GDM1 (cell line): ENCODE data around the gene RPA4.
"Not testable (repeated sequence)": the region's sequence is repeated elsewhere in the genome, so short reads cannot be mapped to it uniquely, and the experiment has no call there.

ENCODE experiments used
- DNase-seq: peaks from one replicate; lab custom pipeline; 2025; lab: John Stamatoyannopoulos, UW

The RPA4 gene

DNA sequence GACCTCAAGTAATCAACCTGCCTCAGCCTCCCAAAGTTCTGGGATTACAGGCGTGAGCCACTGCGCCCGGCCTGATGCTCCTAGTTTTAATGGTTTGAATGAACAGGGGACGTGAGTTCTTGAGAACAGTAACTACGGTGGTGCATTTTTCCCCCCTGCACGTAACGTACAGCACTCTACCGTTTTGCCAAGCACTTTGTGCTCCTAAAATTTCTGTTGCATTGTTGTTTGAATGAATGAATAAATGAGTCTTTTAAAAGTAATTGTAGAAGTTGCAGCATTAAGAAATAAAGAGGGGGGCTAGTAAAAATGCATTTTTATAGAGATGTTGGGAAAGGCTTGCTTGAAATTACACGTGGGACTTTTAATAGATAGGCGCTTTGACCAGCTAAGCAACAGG lies at the start of gene RPA4:
TSS of gene RPA4 (plus strand) at position 301 of the 400 bp plus-strand sequence. CDS start 403 bp downstream, outside the sequence.
- DNase-seq = no peak

DNA sequence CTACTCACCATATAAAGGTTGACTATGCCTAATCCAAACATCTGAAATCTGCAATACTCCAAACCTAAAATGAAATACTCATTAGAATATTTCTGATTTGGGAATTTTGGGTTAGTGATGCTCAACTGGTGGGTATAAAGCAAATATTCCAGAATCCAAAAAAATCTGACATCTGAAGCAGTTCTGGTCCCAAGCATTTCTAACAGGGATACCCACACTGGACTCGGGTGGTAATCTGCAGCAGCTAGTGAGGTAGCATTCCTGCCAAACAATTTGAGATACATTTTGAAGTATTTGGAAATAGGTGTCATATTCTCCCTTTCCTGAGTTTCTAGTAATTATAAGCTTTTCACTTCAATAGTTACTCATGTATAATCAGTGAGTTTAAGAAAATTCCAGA lies 49.6 kb upstream of the RPA4 start:
- DNase-seq = no peak

- no peak for DNase-seq
These were observed 47.9 kb upstream of the RPA4 start for GRCh38 chrX:96835660-96836289.

- DNase-seq = no peak
These were observed 45.9 kb upstream of the RPA4 start for GRCh38 chrX:96837808-96838207.

DNA sequence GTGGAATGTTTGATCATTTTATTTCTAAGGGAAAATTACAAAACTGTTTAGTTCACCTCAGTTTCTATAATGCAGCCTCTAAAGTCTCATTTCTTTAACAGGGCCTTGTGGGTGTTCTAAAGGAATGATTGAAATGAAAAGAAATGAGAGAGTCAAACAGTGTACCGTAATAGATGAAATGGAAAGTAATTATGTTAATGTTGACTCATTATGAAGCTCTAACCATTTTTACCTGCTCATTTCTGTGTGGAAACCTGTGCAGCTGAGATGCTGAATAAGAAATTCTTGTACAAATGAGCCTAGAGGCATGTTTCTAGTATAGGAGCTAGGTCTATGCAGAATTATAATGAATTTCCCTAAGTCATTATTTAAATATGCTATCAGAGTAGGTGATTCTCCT lies 45.2 kb upstream of the RPA4 start:
- no peak for DNase-seq

- DNase-seq = no peak
These were observed 42.4 kb upstream of the RPA4 start for GRCh38 chrX:96841325-96841724.

DNA sequence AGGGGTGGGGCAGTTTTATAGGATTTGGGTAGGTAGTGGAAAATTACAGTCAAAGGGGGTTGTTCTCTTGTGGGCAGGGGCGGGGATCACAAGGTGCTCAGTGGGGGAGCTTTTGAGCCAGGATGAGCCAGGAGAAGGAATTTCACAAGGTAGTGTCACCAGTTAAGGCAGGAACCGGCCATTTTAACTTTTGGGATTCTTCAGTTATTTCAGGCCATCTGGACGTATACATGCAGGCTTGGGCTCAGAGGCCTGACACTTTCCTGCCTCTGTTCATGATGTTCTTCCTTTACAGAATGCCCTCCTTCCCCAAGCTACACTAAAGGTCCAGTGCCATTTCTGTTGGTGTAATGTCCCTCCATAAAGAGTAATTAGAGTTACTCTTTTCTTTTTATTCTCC lies 41.8 kb upstream of the RPA4 start:
- not testable (repeated sequence) for DNase-seq

- DNase-seq = no peak
These were observed 40.1 kb upstream of the RPA4 start for GRCh38 chrX:96843566-96843965.

DNA sequence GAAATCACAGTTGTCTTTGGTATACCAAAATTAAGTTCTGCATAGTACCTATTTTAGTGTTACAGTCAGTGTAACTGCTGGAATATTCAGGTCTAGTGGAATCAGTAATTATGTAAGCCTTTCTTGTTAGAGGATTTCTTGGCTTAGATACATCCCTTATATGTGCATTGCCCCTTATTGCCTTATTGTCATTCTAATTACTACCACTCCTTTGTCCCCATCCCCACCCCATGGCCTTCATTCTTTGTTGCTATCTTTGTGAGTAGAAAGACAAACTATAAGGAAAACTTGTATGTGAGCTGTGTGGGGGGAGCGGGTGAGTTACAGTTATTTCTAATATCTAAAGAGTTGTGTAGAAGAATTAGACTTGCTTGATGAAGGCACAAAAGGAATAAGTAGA lies 36.9 kb upstream of the RPA4 start:
- no peak for DNase-seq

DNA sequence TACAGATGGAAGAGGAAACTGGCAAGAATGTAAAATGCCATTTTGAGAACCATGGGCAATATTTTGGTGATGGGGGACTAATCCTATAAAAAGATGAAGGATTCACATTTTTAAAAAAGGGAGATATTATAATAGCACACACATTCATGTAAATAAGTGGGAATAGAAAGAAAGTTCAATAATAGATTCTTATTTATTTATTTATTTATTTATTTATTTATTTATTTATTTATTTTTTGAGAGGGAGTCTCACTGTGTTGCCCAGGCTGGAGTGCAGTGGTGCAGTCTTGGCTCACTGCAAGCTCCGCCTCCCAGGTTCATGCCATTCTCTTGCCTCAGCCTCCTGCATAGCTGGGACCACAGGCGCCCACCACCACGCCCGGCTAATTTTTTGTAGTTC lies 24.3 kb upstream of the RPA4 start:
- DNase-seq = not testable (repeated sequence)

GRCh38 chrX:96861218-96861617 lies 22.5 kb upstream of the RPA4 start:
- DNase-seq = no peak

- DNase-seq = no peak
These were observed 22.0 kb upstream of the RPA4 start for GRCh38 chrX:96861661-96862060.

GRCh38 chrX:96884027-96884426 lies 319 bp downstream of the RPA4 start:
- DNase-seq = no peak

DNA sequence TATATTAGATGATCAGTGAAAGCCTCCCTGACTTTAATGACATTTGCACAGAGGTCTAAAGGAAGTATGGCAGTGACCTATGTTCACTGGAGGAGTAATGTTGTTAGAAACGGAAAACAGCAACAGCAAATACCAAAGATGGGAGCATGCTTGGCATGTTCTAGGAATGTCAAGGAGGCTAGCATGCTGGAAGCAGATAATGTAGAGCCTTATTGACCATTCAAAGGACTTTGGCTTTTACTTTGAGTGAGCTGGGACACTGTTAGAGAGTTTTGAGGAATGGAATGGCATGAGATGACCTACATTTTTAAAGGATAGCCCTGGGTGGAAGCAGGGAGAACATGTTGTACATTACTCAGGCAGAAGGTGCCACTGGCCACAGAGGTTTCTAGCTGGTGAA lies 6.0 kb downstream of the RPA4 start:
- no peak for DNase-seq

DNA sequence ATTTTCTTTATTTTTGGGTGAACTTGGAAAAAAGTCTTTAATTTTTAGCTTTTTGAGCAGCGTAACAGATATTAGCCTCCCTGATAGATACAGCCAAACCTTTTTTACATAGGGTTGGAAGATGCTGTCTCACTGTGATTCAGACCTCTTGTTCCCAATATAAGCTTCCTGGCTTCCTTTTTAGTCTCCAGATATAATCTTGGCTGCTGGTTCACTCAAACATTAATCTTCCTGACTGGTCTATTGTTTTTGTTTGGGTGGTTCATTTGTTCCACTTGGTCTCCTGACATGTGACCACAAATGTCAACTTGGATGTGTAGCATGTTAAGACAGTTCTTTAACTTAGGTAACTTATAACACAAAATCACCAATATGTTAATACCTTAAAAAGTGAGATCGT lies 23.0 kb downstream of the RPA4 start:
- DNase-seq = no peak

DNA sequence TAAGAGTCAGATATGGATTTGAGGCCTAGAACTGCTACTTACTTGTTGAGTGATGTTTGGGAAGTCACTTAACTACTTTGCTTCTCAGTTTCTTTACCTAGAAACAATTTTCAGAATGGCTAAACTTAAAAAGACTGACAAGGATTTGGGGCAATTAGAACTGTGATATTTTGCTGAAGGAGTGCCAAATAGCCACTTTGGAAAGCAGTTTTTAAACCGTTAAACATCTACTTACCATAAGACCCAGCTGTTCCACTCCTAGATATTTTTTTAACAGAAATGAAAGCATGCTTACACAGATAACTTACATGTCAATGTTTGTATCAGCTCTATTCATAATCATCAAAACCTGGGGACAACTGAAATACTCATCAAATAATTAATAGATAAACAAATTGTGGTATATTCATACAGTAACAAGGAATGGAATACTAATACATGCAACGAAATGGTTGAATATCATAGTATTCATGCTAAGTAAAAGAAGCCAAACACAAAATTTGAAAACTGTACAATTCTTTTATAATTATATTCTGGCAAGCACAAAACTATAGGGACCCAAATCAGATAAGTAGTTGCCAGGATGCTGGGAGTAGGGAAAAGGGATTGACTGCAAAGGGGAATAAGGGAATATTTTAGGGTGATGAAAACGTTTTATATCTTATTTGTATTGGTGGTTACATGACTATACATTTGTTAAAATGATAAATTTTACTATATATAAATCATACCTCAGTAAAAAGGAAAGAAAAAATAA lies 24.0 kb downstream of the RPA4 start:
- DNase-seq = no peak

- no peak for DNase-seq
These were observed 25.6 kb downstream of the RPA4 start for GRCh38 chrX:96909291-96909690.

GRCh38 chrX:96918864-96919263 lies 35.2 kb downstream of the RPA4 start:
- no peak for DNase-seq

GRCh38 chrX:96919672-96920071 lies 36.0 kb downstream of the RPA4 start:
- DNase-seq = no peak

- peak; percentile 1 for DNase-seq
These were observed 40.9 kb downstream of the RPA4 start for GRCh38 chrX:96924581-96924980.

DNA sequence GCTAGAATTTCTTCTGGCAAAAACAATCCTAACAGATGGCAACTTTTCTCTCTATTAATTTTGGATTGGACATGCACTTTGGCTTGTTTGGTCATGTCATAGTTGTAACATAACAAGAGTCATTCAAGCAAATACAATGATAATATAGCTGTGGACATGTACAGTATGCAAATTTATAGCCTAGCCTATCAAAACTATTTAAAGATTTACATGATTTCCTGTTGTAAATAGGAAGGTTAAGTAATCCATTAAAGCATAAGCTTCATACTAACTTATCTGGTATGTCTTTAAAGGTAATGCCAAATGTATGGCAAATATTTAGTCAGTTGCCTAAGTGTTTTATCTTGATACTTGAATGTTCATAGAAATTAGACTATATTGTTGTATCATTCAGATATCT lies 45.3 kb downstream of the RPA4 start:
- DNase-seq = no peak
